ENCODE results near the gene TMEM114. TPM values are rescaled to one million over a fixed set of nuclear protein-coding genes. Genes with fewer than 3 reads are reported as not detected.

The TMEM114 gene
- total RNA-seq, 3 donors from 2014 or later, result not detected

DNA sequence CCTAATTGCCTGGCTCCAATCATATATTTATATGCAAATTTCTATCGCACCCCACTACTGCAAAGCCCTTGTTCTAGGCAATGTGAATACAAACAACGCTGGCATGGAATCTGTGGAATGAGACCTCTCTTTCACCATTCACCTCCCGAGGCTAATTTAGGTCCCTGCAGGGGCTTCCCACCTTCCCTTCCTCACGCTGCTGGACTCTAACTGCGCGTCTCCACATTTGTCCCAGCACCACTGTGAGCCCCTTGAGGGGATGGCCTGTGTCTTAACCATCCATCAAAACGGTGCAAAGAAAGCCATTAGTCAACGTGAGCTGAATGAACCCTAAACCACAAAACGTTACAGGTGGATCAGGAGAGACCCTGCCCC is 1.6 kb downstream of the TMEM114 start:
- no peak overlapping the region for H3K27ac ChIP-seq
- H3K36me3 ChIP-seq, result no peaks in the 10 kb centered on the region
- peaks cover 7 to 46% of the 10 kb centered on the region in 2 donors for H3K27me3 ChIP-seq
- TF ChIP-seq POLR2A (IDR thresholded peaks at IDR 0.05), result no peak
- no peak for TF ChIP-seq POLR2AphosphoS5 (IDR thresholded peaks at IDR 0.05)
- TF ChIP-seq CTCF (IDR thresholded peaks at IDR 0.05), result no peak
- no peak for DNase-seq (ENCODE audit: low spot score in 2 of 2)
- no peaks in the 10 kb centered on the region for H3K9me3 ChIP-seq
- H3K4me3 ChIP-seq, result no peak overlapping the region
- intact Hi-C loops (cut with DNase I; ENCODE audit: low total_unique reads), result no loop called here
- H3K4me1 ChIP-seq, result peaks cover 0 to 7% of the 10 kb centered on the region in 2 donors

- Histone ChIP-seq H3K4me1 (peaks cover 0 to 7% of the 10 kb centered on the region in 2 donors), H3K27ac (no peak overlapping the region), H3K4me3 (no peak overlapping the region), H3K36me3 (no peaks in the 10 kb centered on the region), H3K9me3 (no peaks in the 10 kb centered on the region), H3K27me3 (peaks cover 7 to 40% of the 10 kb centered on the region in 2 donors)
- TF ChIP-seq POLR2AphosphoS5 (IDR thresholded peaks at IDR 0.05) (no peak), POLR2A (IDR thresholded peaks at IDR 0.05) (no peak), CTCF (IDR thresholded peaks at IDR 0.05) (no peak)
- intact Hi-C loops (cut with DNase I; ENCODE audit: low total_unique reads), result no loop called here
- no peak for DNase-seq (ENCODE audit: low spot score in 2 of 2)
Measured at GRCh38 chr16:8587065-8587464, 3.2 kb downstream of the TMEM114 start.

GRCh38 chr16:8585857-8586256 is 4.5 kb downstream of the TMEM114 start:
- DNase-seq (ENCODE audit: low spot score in 2 of 2), result no peak
- Histone ChIP-seq H3K36me3 (no peaks in the 10 kb centered on the region), H3K4me1 (peaks cover 0 to 7% of the 10 kb centered on the region in 2 donors), H3K9me3 (no peaks in the 10 kb centered on the region), H3K27ac (no peak overlapping the region), H3K4me3 (no peak overlapping the region), H3K27me3 (peaks cover 7 to 34% of the 10 kb centered on the region in 2 donors)
- intact Hi-C loops (cut with DNase I; ENCODE audit: low total_unique reads), result no loop called here
- TF ChIP-seq POLR2AphosphoS5 (IDR thresholded peaks at IDR 0.05) (no peak), CTCF (IDR thresholded peaks at IDR 0.05) (no peak), POLR2A (IDR thresholded peaks at IDR 0.05) (no peak)

- intact Hi-C loops (cut with DNase I; ENCODE audit: low total_unique reads), result no loop called here
- H3K27ac ChIP-seq, result no peak overlapping the region
- no peak for DNase-seq (ENCODE audit: low spot score in 2 of 2)
- H3K4me3 ChIP-seq, result no peak overlapping the region
- no peaks in the 10 kb centered on the region for H3K9me3 ChIP-seq
- peaks cover 0 to 7% of the 10 kb centered on the region in 2 donors for H3K4me1 ChIP-seq
- no peaks in the 10 kb centered on the region for H3K36me3 ChIP-seq
- TF ChIP-seq CTCF (IDR thresholded peaks at IDR 0.05) (no peak), POLR2A (IDR thresholded peaks at IDR 0.05) (no peak), POLR2AphosphoS5 (IDR thresholded peaks at IDR 0.05) (no peak)
- H3K27me3 ChIP-seq, result peaks cover 7 to 28% of the 10 kb centered on the region in 2 donors
Measured at GRCh38 chr16:8585041-8585440, 5.3 kb downstream of the TMEM114 start.

DNA sequence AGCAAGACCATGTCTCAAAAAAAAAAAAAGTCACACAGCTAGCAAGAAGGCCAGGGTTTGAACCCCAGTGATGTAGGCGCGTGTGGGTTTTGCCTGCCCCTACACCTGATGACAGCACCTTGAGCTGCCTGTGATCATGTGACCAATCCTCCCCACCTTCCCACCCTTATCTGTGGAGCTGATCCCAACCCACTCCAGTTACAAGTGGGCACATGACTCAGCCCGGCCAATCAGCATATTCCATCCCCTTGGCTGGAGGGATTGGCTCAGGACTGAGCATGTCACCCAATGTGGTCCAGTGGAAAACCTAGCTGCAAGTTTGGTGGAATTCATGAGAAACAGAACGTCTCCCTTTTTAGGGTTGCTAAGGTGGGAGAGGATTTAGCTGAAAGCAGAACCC is 6.6 kb downstream of the TMEM114 start:
- DNase-seq (ENCODE audit: low spot score in 2 of 2), result no peak

More for the DNA sequence above, 6.6 kb downstream of the TMEM114 start:
- Histone ChIP-seq H3K36me3 (no peaks in the 10 kb centered on the region), H3K27me3 (peaks cover 0 to 14% of the 10 kb centered on the region in 2 donors), H3K4me3 (no peak overlapping the region), H3K9me3 (no peaks in the 10 kb centered on the region), H3K4me1 (no peaks in the 10 kb centered on the region), H3K27ac (no peak overlapping the region)
- intact Hi-C loops (cut with DNase I; ENCODE audit: low total_unique reads), result no loop called here
- TF ChIP-seq CTCF (IDR thresholded peaks at IDR 0.05) (no peak), POLR2A (IDR thresholded peaks at IDR 0.05) (no peak), POLR2AphosphoS5 (IDR thresholded peaks at IDR 0.05) (no peak)
